Dermis microvascular lymphatic vessel endothelial cell (primary cell): Measurements from ENCODE around the gene VTN. TPM values are rescaled to one million over a fixed set of nuclear protein-coding genes. Genes with fewer than 3 reads are reported as not detected.

ENCODE experiments used
- DNase-seq, 2 donors: peaks; one replicate each; pipeline versions ENCODE4 v3.0.0 to v3.0.0-alpha.2; 2010; ENCODE audit warnings: low read depth in 2 of 2
- total RNA-seq: library from RNA; depleted of rRNA; stranded (reverse); fragments of >200 nt; gene quantifications from 2 replicates; pipeline ENCODE4 v1.2.1, GENCODE V29; 2014

The VTN gene
- total RNA-seq, 1 donor from 2014 or later: under 0.01 TPM

GRCh38 chr17:28324267-28324745 is 45.8 kb downstream of the VTN start:
- no peak for DNase-seq

DNA sequence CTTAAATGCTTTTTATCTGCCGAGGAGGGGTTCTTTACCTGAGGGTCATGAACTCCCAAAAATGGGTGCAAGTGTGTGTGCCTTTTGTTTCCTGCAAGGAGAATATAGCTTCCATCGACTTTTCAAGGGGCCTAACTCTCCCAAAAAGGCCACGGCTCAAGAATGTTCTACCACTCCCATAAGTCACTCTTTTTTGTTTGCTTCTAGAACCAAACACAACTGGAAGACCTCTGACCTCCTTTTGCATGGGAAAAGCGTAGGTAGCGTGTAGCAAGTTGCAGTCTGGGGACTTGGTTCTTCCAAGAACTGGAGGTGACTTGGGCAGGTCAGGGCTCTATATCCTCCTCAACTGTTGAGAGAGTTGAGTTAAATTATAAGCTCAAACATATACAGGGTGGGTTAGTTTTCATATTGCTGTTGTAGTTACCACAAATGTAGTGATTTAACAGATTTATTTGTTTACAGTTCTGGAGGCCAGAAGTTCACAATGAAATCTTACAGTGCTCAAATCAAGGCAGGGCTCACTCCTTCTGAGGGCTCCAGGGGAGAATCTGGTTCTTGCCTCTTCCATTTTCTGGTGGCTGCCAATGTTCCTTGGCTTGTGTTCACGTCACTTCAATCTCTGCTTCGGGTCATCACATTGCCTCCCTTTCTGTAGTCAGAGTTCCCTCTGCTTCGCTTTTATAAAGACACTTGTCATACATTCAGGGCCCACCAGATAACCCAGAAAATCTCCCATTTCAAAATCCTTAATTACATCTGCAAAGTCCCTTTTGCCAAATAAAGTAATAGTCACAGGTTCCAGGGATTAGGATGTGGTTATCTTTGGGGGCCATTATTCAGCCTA is 49.7 kb downstream of the VTN start:
- DNase-seq: no peak

DNA sequence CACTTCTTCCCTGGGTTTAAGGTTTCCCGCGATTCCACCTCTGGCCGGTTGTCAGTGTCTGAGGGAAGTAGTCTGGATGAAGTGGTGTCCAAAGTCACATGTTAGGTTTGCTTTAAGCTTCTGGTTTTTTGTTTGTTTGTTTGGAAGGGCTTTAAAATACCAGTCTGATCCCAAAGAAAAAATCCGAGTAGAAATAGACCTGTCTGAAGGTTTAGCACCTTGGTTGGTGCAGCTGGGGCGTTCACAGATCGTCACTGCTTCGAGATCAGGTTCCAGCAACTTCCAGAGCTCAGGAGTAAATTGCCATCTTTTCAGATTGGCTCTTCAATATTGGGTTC is 50.5 kb downstream of the VTN start:
- no peak for DNase-seq

- peak; percentile 92 to 99 for DNase-seq
These were observed 51.1 kb downstream of the VTN start, which contains the start of gene TMEM97 for GRCh38 chr17:28318759-28319597. TSS of gene TMEM97 (plus strand) at chr17:28319200. CDS start at chr17:28319240, 40 bp downstream.

GRCh38 chr17:28317966-28318758 is 51.9 kb downstream of the VTN start:
- DNase-seq: no peak

Other genes starting within 250 kb of the VTN start
- 15.8 and 32.0 TPM in 2 replicates for gene TMEM97, start 51.1 kb downstream of the VTN start, total RNA-seq
- gene IFT20, start 34.8 kb downstream of the VTN start, total RNA-seq: 40.3 and 45.2 TPM in 2 replicates
- 71.4 and 108 TPM in 2 replicates for gene TNFAIP1, start 34.5 kb downstream of the VTN start, total RNA-seq
- gene POLDIP2, start 12.8 kb downstream of the VTN start, total RNA-seq: 66.9 and 72.3 TPM in 2 replicates
- not detected in 2 replicates for gene SEBOX, start 5.1 kb downstream of the VTN start, total RNA-seq
- 1.8 and 3.7 TPM in 2 replicates for gene SARM1, start 1.4 kb upstream of the VTN start, total RNA-seq
- 0.77 and 1.8 TPM in 2 replicates for gene SLC46A1, start 35.9 kb upstream of the VTN start, total RNA-seq
- not detected in 2 replicates for gene SLC13A2, start 103.3 kb upstream of the VTN start, total RNA-seq
- gene FOXN1, start 136.0 kb upstream of the VTN start, total RNA-seq: not detected in 2 replicates
- gene UNC119, start 182.3 kb upstream of the VTN start, total RNA-seq: 18.0 and 25.7 TPM in 2 replicates
- 44.2 and 56.3 TPM in 2 replicates for gene PIGS, start 201.2 kb upstream of the VTN start, total RNA-seq
- gene ALDOC, start 206.6 kb upstream of the VTN start, total RNA-seq: 30.7 and 31.7 TPM in 2 replicates
- gene SPAG5, start 228.7 kb upstream of the VTN start, total RNA-seq: 10.9 and 22.2 TPM in 2 replicates
- gene RSKR, start 243.9 kb upstream of the VTN start, total RNA-seq: 2.1 and 2.8 TPM in 2 replicates